Lower leg skin (tissue), 3 donors: Measurements from ENCODE around the gene GUCY2C.

Experiments
- CTCF ChIP-seq, 3 donors: fragments of 450-650 bp; IDR thresholded peaks; one replicate each; pipeline ENCODE4 v1.5.1; 2016; ENCODE audit warnings: antibody characterized with exemption in 3 of 3, mild to moderate bottlenecking in 3 of 3, moderate library complexity in 2 of 3
- POLR2A ChIP-seq, 2 donors: fragments of 450-650 bp; IDR thresholded peaks; one replicate each; pipeline ENCODE4 v1.6.1; 2016 to 2017; ENCODE audit warnings: antibody characterized with exemption in 2 of 2, mild to moderate bottlenecking in 1 of 2, moderate library complexity in 1 of 2

- TF ChIP-seq CTCF (IDR thresholded peaks at IDR 0.05) (no peak), POLR2A (IDR thresholded peaks at IDR 0.05) (no peak)
Measured at GRCh38 chr12:14714437-14714836, 18.0 kb upstream of the GUCY2C start.
